ENCODE data around the gene ARVCF.

ARVCF gene

GRCh38 chr22:20029550-20030225 lies 13.1 kb upstream of the ARVCF start:
- no peak for DNase-seq

GRCh38 chr22:20028855-20029549 lies 12.4 kb upstream of the ARVCF start:
- no peak for DNase-seq

- DNase-seq, result no peak
Observed at GRCh38 chr22:20027966-20028854, 11.6 kb upstream of the ARVCF start.

- no peak for DNase-seq
Observed at GRCh38 chr22:20026996-20027601, 10.5 kb upstream of the ARVCF start.

DNA sequence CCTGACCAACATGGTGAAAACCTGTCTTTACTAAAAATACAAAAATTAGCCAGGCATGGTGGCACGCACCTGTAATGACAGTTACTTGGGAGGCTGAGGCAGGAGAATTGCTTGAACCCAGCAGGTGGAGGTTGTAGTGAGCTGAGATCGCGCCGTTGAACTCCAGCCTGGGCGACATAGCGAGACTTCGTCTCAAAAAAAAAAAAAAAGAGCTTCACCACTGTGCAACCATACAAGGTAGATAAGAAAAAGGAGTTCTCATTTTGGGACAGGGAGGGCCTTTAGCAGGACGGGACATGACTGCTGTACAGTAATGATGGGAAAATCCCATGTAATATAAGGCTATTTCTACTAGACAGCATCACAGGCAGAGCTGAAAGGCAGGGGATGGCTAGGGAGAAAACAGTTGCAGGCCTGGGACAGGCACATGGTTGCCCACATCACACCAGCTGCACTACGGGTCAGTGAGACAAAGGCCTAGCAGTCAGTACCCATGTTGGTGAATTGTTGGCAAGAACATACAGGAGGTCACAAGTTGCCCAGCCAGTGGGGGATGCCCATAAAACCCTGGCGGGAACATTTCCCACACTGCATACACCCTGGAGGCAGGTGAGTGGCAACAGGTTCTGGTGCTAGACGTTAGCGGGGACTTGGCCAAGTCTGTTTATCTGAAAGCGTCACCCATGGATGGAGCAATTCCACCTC lies 9.7 kb upstream of the ARVCF start:
- DNase-seq, result no peak

DNA sequence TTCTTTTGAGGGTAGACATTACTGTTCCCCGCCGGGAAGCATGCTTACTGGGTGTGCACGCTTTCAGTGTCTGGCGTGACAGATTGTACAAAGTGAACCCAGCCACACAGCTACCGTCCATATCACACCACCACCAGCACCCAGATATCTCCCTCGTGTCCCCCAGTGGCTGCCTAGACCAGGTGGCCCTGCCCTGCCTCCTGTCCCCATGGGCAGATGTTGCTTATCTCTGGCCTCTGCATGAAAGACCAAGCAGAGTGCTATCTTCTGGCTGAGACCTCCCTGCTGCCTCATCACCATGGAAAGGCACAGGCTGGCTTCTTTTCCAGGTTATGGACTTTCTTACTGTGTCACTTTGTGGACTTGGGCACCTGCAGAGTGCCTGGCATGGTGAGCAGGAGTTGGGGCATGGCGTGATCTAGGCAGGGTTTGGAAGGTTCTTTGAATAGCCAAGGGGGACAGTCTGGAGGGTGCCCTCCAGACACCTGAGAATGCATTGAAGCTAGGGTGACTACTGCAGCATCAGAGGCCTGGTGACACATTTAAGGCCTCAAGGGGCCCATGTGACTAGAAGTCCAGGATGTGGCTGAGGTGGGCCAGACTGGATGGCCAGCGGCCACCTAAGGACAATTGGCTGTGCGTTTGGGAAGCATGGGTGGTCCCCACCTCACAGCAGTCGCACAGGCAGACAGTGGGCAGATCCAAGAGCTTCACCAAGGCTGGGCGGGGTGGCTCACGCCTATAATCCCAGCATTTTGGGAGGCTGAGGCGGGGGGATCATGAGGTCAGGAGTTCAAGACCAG lies 9.0 kb upstream of the ARVCF start:
- DNase-seq, result no peak

DNA sequence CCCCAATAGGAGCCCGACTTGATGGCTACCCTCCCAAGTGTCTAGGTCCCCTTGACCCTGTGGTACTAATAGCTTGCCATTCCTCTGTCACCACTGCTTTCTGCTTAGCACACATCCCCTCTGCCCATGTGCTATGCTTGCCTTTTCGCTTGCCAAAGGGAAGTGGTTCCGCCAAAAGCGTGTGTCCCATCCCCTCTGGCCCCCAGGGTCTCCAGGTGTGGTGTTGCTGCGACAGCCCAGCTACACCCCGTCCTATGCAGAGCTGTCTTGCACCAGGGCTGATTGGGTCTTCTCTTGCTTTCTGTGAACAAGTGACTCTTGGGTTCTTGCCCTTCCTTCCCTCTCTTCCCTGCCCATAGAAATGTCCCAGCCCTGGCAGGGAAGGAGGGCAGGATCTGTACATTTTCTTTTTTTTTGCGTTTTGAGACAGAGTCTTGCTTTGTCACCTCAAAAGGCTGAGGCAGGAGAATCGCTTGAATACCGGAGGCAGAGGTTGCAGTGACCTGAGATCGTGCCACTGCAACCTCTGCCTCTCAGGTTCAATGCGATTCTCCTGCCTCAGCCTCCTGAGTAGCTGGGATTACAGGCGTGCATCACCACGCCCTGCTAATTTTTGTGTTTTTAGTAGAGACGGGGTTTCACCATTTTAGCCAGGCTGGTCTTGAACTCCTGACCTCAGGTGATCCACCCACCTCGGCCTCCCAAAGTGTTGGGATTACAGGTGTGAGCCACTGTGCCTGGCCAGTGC lies 8.2 kb upstream of the ARVCF start:
- DNase-seq, result no peak

DNA sequence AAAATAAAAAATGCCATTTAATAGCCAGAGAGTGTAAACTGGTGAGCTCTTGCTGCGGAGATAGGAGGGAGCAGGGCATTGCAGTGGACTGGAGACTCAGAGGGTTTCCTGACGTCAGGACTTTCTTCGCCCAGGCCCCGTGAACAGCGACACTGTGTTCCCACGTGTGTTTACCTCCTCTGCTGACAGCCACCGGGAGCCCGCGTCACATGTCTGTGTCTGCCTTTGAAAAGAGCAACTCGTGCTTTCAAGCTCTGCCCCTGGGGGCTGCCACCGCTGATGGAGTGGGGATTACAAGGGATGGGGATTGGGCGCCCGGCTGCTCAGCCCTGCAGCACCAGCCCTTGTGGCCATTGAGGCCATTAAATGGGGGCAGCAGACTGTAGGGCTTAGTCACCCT lies 7.6 kb upstream of the ARVCF start:
- DNase-seq, result no peak

DNA sequence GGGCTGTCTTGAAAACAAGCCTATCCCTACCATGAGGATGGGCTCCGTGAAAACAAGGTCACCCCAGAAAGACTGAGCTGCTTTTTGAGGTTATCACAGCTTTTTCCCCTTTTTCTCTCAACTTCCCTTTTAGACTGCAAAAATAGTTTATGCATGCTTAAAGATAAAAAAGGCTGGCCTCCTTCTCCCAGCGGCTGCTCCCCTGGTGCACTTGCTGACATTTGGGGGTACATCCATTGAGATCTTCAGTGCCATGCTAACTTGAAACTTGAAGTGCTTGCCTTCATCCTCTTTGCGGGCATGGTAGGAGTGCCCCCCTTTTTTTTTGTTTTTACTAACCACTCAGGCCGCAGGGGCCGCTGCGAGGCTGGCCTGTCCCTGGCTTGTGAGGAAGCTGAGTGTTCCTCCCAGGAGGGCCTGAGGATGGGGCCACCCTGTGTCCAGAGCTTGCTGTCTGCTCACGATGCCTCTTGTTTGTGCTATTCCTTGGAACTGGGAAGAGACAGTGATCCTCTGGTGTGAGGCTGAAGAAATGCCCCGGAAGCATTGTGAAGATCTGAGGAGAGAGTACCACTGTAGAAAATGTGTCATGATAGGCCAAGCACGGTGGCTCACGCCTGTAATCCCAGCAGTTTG lies 6.5 kb upstream of the ARVCF start:
- DNase-seq, result no peak

- DNase-seq, result no peak
Observed at GRCh38 chr22:20022231-20022977, 5.8 kb upstream of the ARVCF start.

- DNase-seq, result no peak
Observed at GRCh38 chr22:20021196-20022181, 4.9 kb upstream of the ARVCF start.

- peak; percentile 48 for DNase-seq
Observed at GRCh38 chr22:20020533-20021195, 4.0 kb upstream of the ARVCF start, which contains the start of gene TANGO2. TANGO2 (plus strand) TSS chr22:20021110; CDS start chr22:20036799, 15,689 bp downstream.

DNA sequence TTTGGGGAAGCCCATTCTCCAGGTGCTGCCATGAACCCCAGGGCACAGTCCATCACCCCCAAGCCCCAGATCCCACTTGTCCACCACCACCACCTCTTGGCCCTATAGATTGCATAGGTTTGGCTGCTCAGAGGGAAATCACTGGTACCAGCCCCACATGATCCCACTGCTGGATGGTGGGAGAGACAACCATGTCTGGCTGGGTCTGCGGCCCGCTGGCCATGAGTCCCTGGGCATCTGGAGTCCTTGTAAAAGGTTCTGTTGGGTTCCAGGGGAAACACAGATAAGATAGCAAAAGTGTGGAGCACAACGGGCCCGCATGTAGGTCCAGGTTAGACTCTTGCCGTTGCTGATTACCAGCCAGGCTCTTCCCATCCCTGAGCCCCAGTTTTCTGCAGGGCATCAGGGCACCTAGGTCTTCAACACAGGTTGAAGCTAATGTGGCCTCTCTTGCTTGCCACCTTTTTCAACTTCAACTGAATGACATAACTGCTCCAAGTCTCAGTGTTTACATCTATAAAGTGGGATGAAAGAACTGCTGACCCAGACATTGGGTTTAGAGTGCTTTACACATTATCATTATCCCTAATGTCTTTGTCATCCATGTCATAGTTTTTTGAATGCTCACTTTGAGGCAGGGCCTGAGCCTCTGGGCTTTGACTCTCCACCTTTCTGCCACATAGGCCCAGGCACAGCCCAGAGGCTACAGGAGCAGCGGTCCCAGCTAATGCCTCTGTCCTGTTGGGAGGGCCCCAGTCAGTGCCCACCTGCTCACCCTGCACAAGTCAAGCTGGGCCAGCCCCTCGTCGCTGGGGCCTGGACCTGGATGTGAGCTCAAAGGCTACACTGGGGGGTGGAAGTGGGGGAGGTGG lies 3.3 kb upstream of the ARVCF start:
- DNase-seq, result no peak

- no peak for DNase-seq
Observed at GRCh38 chr22:20018001-20018400, 1.4 kb upstream of the ARVCF start.

GRCh38 chr22:20017622-20017958 lies 967 bp upstream of the ARVCF start:
- no peak for DNase-seq

GRCh38 chr22:20015971-20016733 lies 471 bp downstream of the ARVCF start:
- DNase-seq, result no peak
